Vagina (tissue), 2 donors: ENCODE measurements around the gene USP49. TPM values are rescaled to one million over a fixed set of nuclear protein-coding genes. Genes with fewer than 3 reads are reported as not detected.

Source experiments
- DNase-seq, 2 donors: peaks; one replicate each; pipeline ENCODE4 v3.0.0-alpha.2; 2017; ENCODE audit errors: extremely low spot score in 2 of 2
- H3K27ac ChIP-seq: fragments of 200-600 bp; sonication (generic); one replicate; pipeline ENCODE4 v1.5.1; 2019
- H3K27me3 ChIP-seq: fragments of 200-600 bp; sonication (generic); one replicate; pipeline ENCODE4 v1.5.1; 2019
- H3K36me3 ChIP-seq, 2 donors: fragments of 200-600 bp; sonication (generic); one replicate each; pipeline ENCODE4 v1.5.1; 2017 to 2019
- H3K4me1 ChIP-seq: fragments of 200-600 bp; sonication (generic); one replicate; pipeline ENCODE4 v1.5.1; 2019
- H3K4me3 ChIP-seq, 2 donors: fragments of 200-600 bp; sonication (generic); 1 replicate in 1 of 2; 2 replicates in 1 of 2; pipeline ENCODE4 v1.5.1; 2016 to 2019
- H3K9me3 ChIP-seq: fragments of 200-600 bp; sonication (generic); one replicate; pipeline ENCODE4 v1.5.1; 2019
- POLR2A ChIP-seq, 2 donors: fragments of 450-650 bp; IDR thresholded peaks; one replicate each; pipeline ENCODE4 v1.6.1; 2017; ENCODE audit warnings: antibody characterized with exemption in 2 of 2, mild to moderate bottlenecking in 2 of 2, moderate library complexity in 2 of 2
- POLR2AphosphoS5 ChIP-seq, 2 donors: sonication (generic); formaldehyde crosslinking; IDR thresholded peaks; one replicate each; pipeline ENCODE4 v1.9.0; 2017; ENCODE audit warnings: antibody characterized with exemption in 2 of 2, mild to moderate bottlenecking in 2 of 2, low read depth in 1 of 2; ENCODE audit not compliant: insufficient read depth in 1 of 2
- intact Hi-C: fragments of 100-400 bp; cut with DNase I; formaldehyde crosslinking; loops from one replicate; pipeline ENCODE4 v1.15.1; 2023
- total RNA-seq: library from RNA; depleted of rRNA; stranded (reverse); fragments of >200 nt; gene quantifications from one replicate; pipeline ENCODE4 v1.2.3, GENCODE V29; 2016
- TF ChIP-seq, protein P1 (sequence below), 3 experiments: fragments of 450-650 bp in 2 of 3; fragments of 200-600 bp in 1 of 3; sonication (generic) in 1 of 3; IDR thresholded peaks; one replicate each; pipeline ENCODE4 v1.5.1; 2017 to 2019; ENCODE audit warnings: antibody characterized with exemption in 3 of 3, mild to moderate bottlenecking in 2 of 3, moderate library complexity in 2 of 3

USP49 gene
- total RNA-seq, 1 donor from 2014 or later, result 9.1 TPM

GRCh38 chr6:41940759-41941279 lies 45.6 kb upstream of the USP49 start:
- intact Hi-C loops, result no loop called here
- DNase-seq, result no peak
- Histone ChIP-seq H3K36me3 (peaks cover 0 to 8% of the 10 kb centered on the region in 2 donors), H3K4me3 (peak overlapping the region; percentile 78 to 85), H3K27ac (peak overlapping the region; percentile 76), H3K9me3 (no peaks in the 10 kb centered on the region), H3K27me3 (no peaks in the 10 kb centered on the region), H3K4me1 (peaks cover 70% of the 10 kb centered on the region)
- TF ChIP-seq POLR2A (IDR thresholded peaks at IDR 0.05) (no peak), POLR2AphosphoS5 (IDR thresholded peaks at IDR 0.05; ENCODE audit: insufficient read depth in 1 of 2, low read depth in 1 of 2) (peak in 1 of 2 donors; percentile 58)
- TF ChIP-seq, protein P1, sequence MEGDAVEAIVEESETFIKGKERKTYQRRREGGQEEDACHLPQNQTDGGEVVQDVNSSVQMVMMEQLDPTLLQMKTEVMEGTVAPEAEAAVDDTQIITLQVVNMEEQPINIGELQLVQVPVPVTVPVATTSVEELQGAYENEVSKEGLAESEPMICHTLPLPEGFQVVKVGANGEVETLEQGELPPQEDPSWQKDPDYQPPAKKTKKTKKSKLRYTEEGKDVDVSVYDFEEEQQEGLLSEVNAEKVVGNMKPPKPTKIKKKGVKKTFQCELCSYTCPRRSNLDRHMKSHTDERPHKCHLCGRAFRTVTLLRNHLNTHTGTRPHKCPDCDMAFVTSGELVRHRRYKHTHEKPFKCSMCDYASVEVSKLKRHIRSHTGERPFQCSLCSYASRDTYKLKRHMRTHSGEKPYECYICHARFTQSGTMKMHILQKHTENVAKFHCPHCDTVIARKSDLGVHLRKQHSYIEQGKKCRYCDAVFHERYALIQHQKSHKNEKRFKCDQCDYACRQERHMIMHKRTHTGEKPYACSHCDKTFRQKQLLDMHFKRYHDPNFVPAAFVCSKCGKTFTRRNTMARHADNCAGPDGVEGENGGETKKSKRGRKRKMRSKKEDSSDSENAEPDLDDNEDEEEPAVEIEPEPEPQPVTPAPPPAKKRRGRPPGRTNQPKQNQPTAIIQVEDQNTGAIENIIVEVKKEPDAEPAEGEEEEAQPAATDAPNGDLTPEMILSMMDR (IDR thresholded peaks at IDR 0.05), result no peak

DNA sequence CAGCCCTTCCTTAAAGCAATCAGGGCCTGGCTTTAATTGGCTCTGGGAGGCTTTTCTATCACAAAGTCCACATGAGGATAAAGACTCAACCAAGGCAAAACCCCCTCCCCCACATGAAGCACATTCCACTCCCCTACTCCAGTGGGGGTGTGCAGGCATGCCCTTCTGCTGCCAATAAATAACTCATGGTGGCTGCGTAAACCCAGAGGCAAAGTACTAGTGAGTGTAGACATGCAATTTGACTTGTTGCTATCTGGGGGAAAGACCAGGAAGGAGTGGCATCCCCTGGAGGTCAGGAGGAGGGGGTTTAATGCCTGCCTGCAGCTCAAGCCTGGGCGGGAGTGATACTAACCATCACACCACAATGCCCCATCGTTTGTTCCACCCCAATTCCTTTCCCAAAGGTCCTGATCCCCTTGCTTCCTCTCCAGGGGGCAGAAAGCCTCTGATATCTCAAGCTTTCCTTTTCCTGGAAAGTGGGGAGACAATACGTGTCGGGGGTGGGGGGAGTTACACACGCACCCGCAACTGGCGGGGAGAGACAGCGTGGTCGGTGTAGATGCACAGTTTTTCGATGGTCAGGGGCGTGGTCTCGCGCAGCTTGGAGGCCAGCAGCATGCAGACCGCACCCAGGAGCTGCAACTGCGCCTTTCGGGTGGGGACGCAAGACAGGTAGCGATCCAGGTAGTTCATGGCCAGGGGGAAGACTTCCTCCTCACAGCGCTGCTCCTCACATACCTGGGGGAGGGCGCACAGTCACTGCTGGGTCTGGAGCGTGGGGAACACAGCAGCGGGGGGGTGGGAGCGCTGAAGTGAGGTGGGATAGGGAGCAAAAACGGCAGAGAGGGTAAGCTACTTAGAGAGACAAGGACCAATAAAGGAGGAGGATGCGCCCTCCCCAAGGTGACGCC lies 44.9 kb upstream of the USP49 start:
- Histone ChIP-seq H3K9me3 (no peaks in the 10 kb centered on the region), H3K4me1 (peaks cover 72% of the 10 kb centered on the region), H3K27me3 (no peaks in the 10 kb centered on the region), H3K4me3 (peak overlapping the region; percentile 78 to 85), H3K36me3 (peaks cover 0 to 15% of the 10 kb centered on the region in 2 donors), H3K27ac (peak overlapping the region; percentile 76)
- DNase-seq, result no peak
- TF ChIP-seq POLR2A (IDR thresholded peaks at IDR 0.05) (no peak), POLR2AphosphoS5 (IDR thresholded peaks at IDR 0.05; ENCODE audit: insufficient read depth in 1 of 2, low read depth in 1 of 2) (no peak)
- TF ChIP-seq, protein P1 (IDR thresholded peaks at IDR 0.05), result no peak
- intact Hi-C loops, result loop anchor here (5.0 kb wide), 1 partner anchor 102 kb away; no protein-coding TSS in a partner anchor

- no peaks in the 10 kb centered on the region for H3K9me3 ChIP-seq
- H3K27me3 ChIP-seq, result no peaks in the 10 kb centered on the region
- H3K4me1 ChIP-seq, result peaks cover 72% of the 10 kb centered on the region
- TF ChIP-seq, protein P1 (IDR thresholded peaks at IDR 0.05), result no peak
- TF ChIP-seq POLR2A (IDR thresholded peaks at IDR 0.05) (no peak), POLR2AphosphoS5 (IDR thresholded peaks at IDR 0.05; ENCODE audit: insufficient read depth in 1 of 2, low read depth in 1 of 2) (no peak)
- DNase-seq, result peak in 1 of 2 donors; percentile 90
- H3K4me3 ChIP-seq, result no peak overlapping the region
- H3K36me3 ChIP-seq, result peaks cover 0 to 22% of the 10 kb centered on the region in 2 donors
- peak overlapping the region; percentile 76 for H3K27ac ChIP-seq
- intact Hi-C loops, result loop anchor here (5.0 kb wide), 1 partner anchor 103 kb away; no protein-coding TSS in a partner anchor
Observed at GRCh38 chr6:41939176-41939847, 44.1 kb upstream of the USP49 start.

DNA sequence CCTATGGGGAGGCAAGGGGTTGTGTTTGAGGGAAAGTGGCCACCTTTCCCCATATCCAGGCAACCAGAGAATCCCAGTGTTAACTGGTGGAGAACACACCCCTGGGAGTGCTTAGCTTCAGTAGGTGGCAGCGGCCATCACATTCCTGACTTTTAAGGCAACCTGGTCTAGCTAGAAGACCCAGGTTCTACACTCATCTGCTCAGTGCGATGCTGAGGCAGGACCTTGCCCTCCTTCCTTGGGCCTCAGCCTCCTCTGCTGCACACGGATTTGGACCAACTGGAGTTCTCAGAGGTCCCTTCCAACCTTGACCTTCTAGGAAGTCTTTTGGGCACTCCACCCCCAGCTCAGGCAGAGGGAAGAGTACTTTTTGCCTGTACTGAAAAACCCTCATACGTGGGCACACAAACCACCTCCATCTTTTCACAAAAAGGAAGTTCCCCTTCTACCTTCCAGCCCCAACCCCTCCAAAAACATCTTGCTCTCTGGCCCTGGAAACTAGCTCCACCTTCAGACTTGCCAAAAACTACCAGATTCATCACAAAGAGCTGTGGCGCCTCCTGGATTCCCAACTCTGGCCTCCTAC lies 43.5 kb upstream of the USP49 start:
- Histone ChIP-seq H3K9me3 (no peaks in the 10 kb centered on the region), H3K27ac (peak overlapping the region; percentile 76), H3K4me3 (no peak overlapping the region), H3K36me3 (peaks cover 0 to 22% of the 10 kb centered on the region in 2 donors), H3K27me3 (no peaks in the 10 kb centered on the region), H3K4me1 (peaks cover 72% of the 10 kb centered on the region)
- DNase-seq, result no peak
- no peak for TF ChIP-seq POLR2A (IDR thresholded peaks at IDR 0.05)
- TF ChIP-seq, protein P1 (IDR thresholded peaks at IDR 0.05), result no peak
- no peak for TF ChIP-seq POLR2AphosphoS5 (IDR thresholded peaks at IDR 0.05; ENCODE audit: insufficient read depth in 1 of 2, low read depth in 1 of 2)
- intact Hi-C loops, result loop anchor here (5.0 kb wide), 1 partner anchor 104 kb away; no protein-coding TSS in a partner anchor
